GM21515 (cell line): ENCODE results near the gene GP9.
"Not testable (repeated sequence)": the region's sequence is repeated elsewhere in the genome, so short reads cannot be mapped to it uniquely, and the experiment has no call there.

ENCODE experiments used
- ATAC-seq: cut with Tn5 transposase; IDR thresholded peaks from one replicate; pipeline ENCODE4 v1.9.1; 2021; ENCODE audit not compliant: unreplicated experiment

Gene GP9

GRCh38 chr3:129047553-129047839 is 13.1 kb upstream of the GP9 start:
- ATAC-seq, result no peak

- no peak for ATAC-seq
These were observed 9.9 kb upstream of the GP9 start for GRCh38 chr3:129050556-129051295.

- no peak for ATAC-seq
These were observed 8.7 kb upstream of the GP9 start for GRCh38 chr3:129051871-129052340.

- no peak for ATAC-seq
These were observed 7.9 kb upstream of the GP9 start for GRCh38 chr3:129052675-129053074.

- no peak for ATAC-seq
These were observed 5.9 kb upstream of the GP9 start for GRCh38 chr3:129054605-129055104.

- ATAC-seq, result no peak
These were observed 4.0 kb upstream of the GP9 start for GRCh38 chr3:129056451-129057173.

- ATAC-seq, result no peak
These were observed 3.3 kb upstream of the GP9 start for GRCh38 chr3:129057249-129057648.

GRCh38 chr3:129058441-129059200 is 2.0 kb upstream of the GP9 start:
- ATAC-seq, result no peak

GRCh38 chr3:129059311-129059958 is 1.1 kb upstream of the GP9 start:
- no peak for ATAC-seq

- no peak for ATAC-seq
These were observed 676 bp downstream of the GP9 start for GRCh38 chr3:129061023-129061887.

- no peak for ATAC-seq
These were observed 1.6 kb downstream of the GP9 start for GRCh38 chr3:129061888-129062834.

GRCh38 chr3:129063091-129063640 is 2.6 kb downstream of the GP9 start:
- no peak for ATAC-seq

- no peak for ATAC-seq
These were observed 3.4 kb downstream of the GP9 start for GRCh38 chr3:129063841-129064482.

- no peak for ATAC-seq
These were observed 4.6 kb downstream of the GP9 start for GRCh38 chr3:129065016-129065719.

- ATAC-seq, result no peak
These were observed 5.1 kb downstream of the GP9 start for GRCh38 chr3:129065720-129066073.

- not testable (repeated sequence) for ATAC-seq
These were observed 7.1 kb downstream of the GP9 start for GRCh38 chr3:129067719-129068118.

GRCh38 chr3:129068291-129068886 is 7.8 kb downstream of the GP9 start:
- no peak for ATAC-seq
